ENCODE data around the gene HEXD.

The HEXD gene

DNA sequence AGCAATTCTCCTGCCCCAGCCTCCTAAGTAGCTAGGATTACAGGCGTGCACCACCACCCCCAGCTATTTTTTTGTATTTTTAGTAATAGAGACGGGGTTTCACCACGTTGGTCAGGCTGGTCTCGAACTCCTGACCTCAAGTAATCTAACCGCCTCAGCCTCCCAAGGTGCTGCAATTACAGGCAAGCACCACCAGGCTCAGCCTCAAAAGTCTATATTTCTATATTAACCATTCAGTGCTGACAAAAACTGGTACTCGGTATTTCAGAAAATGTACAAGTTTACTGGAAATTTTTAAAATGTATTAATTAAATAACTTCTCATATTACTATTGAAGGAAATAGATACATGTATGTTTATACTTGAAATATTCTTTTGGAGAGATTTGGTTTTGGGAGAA, 1.4 kb upstream of the HEXD start:
- TF ChIP-seq, protein P1, sequence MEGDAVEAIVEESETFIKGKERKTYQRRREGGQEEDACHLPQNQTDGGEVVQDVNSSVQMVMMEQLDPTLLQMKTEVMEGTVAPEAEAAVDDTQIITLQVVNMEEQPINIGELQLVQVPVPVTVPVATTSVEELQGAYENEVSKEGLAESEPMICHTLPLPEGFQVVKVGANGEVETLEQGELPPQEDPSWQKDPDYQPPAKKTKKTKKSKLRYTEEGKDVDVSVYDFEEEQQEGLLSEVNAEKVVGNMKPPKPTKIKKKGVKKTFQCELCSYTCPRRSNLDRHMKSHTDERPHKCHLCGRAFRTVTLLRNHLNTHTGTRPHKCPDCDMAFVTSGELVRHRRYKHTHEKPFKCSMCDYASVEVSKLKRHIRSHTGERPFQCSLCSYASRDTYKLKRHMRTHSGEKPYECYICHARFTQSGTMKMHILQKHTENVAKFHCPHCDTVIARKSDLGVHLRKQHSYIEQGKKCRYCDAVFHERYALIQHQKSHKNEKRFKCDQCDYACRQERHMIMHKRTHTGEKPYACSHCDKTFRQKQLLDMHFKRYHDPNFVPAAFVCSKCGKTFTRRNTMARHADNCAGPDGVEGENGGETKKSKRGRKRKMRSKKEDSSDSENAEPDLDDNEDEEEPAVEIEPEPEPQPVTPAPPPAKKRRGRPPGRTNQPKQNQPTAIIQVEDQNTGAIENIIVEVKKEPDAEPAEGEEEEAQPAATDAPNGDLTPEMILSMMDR (IDR thresholded peaks at IDR 0.05; ENCODE audit: extremely low read depth, insufficient read depth, missing control alignments) = no peak
- in situ Hi-C loops (cut with MboI; ENCODE audit: low pct_unique_long_range_greater_than_20kb, low sequenced_read_pairs, unreplicated experiment) = no loop called here
- no peak for DNase-seq (ENCODE audit: low spot score)

DNA sequence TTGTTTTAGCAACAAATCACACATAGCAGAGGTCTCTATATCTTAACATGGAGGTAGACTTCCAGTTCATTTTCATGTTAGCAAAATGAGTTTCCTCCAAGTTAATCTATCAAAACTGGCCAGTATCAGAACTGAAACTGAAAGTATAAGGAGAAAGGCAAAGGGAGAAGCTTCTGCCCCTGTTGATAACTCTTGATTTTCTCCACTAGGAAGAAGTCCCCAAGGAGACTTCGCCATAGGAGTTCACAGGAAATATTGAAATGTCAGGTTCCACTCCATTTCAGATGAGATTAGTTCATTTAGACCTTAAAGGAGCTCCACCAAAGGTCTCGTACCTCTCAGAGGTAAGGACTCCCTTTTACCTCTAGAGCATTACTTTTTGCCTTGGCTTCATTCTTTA, 1.4 kb downstream of the HEXD start:
- in situ Hi-C loops (cut with MboI; ENCODE audit: low pct_unique_long_range_greater_than_20kb, low sequenced_read_pairs, unreplicated experiment) = no loop called here
- TF ChIP-seq, protein P1 (IDR thresholded peaks at IDR 0.05; ENCODE audit: extremely low read depth, insufficient read depth, missing control alignments) = no peak
- no peak for DNase-seq (ENCODE audit: low spot score)

DNA sequence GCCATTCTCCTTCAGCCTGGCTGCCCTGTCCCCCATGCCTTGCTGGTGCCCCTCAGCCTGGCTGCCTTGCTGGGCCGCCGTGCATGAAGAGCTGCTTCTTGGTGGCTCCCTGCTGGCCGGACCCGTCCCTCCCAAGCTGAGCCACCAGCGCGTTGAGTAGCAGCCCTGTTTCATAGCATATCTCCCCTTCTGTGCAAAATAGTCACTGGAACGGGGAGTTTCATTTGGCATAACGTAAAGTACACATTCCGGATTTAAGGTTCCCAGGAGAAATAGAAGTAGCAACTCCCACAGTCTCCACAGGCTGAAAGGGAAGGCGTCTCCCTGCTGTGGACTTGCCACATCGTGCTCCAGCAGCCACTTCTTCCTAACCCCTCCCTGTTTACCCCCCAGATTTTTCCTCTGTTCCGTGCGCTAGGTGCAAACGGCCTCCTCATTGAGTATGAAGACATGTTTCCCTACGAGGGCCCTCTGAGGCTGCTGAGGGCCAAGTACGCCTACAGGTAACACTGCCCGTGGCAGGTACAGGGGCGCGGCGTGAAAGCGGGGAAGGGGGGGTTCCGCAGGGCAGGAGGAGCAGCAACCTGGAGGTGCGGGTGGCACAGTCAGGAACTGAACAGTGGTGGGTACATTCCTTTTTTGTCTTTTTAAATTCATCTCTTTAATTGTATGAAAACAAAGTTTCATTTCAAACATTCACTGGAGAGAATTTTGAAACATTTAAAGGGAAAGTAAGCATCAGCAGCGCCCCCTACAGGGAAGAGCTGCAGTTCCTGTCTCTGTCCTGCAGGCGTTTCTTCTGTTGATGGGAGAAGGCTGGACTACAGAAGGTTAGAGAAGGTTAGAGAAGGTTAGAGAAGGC, 6.1 kb downstream of the HEXD start:
- in situ Hi-C loops (cut with MboI; ENCODE audit: low pct_unique_long_range_greater_than_20kb, low sequenced_read_pairs, unreplicated experiment) = no loop called here
- peak; percentile 71 for DNase-seq (ENCODE audit: low spot score)
- TF ChIP-seq, protein P1 (IDR thresholded peaks at IDR 0.05; ENCODE audit: extremely low read depth, insufficient read depth, missing control alignments) = peak; percentile 78

DNA sequence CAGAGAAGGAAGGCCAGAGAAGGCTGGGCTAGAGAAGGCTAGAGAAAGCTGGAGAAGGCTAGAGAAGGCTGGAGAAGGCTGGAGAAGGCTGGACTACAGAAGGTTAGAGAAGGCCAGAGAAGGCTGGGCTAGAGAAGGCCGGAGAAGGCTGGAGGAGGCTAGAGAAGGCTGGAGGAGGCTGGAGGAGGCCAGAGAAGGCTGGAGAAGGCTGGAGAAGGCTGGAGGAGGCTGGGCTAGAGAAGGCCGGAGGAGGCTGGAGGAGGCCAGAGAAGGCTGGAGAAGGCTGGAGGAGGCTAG, 6.7 kb downstream of the HEXD start:
- TF ChIP-seq, protein P1 (IDR thresholded peaks at IDR 0.05; ENCODE audit: extremely low read depth, insufficient read depth, missing control alignments) = no peak
- no peak for DNase-seq (ENCODE audit: low spot score)
- in situ Hi-C loops (cut with MboI; ENCODE audit: low pct_unique_long_range_greater_than_20kb, low sequenced_read_pairs, unreplicated experiment) = no loop called here

DNA sequence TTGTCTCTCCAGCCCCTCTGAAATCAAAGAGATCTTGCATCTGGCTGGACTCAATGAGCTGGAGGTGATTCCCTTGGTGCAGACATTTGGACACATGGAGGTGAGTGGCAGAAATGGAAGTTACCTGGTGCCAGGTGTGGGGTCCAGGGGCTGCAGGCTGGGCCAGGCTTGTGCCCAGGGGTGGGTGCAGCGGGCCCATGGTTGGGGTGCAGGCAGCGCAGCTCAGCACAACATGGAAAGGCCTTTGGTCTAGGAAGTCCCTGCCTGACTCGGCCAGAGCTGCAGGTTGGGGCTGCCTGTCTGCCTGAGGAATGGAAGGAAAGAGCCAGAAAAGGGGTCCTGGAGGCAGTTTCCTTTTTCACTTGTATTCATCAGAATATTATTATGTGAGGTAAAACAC, 10.4 kb downstream of the HEXD start:
- TF ChIP-seq, protein P1 (IDR thresholded peaks at IDR 0.05; ENCODE audit: extremely low read depth, insufficient read depth, missing control alignments) = no peak
- DNase-seq (ENCODE audit: low spot score) = no peak
- in situ Hi-C loops (cut with MboI; ENCODE audit: low pct_unique_long_range_greater_than_20kb, low sequenced_read_pairs, unreplicated experiment) = no loop called here

DNA sequence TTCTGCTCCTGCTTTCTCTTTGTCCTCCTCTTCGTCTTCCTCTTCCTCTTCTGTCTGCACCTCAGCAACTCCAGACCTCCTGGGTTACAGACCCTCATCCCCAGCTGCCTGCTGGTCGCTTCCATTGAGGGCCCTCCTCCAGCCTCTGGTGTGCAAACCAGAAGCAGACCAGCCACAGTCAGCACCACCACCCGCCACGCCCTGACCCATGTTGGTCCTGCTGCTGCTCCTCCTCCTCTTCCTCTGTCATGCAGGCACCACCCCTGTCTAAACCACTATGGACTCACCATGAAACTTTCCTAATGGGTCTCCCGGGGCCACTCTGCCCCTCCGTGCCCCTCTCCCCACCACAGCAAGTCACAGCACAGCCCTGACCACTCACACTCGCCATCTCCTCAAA, 11.7 kb downstream of the HEXD start:
- in situ Hi-C loops (cut with MboI; ENCODE audit: low pct_unique_long_range_greater_than_20kb, low sequenced_read_pairs, unreplicated experiment) = no loop called here
- no peak for DNase-seq (ENCODE audit: low spot score)
- TF ChIP-seq, protein P1 (IDR thresholded peaks at IDR 0.05; ENCODE audit: extremely low read depth, insufficient read depth, missing control alignments) = no peak

Measured in GM13977 (cell line).